GM19468 (cell line): Measurements from ENCODE around the gene OTOG.

Experiments used
- ATAC-seq: cut with Tn5 transposase; IDR thresholded peaks from one replicate; pipeline ENCODE4 v1.9.1; 2021; ENCODE audit warnings: mild to moderate bottlenecking, moderate library complexity, moderate number of reproducible peaks; ENCODE audit not compliant: unreplicated experiment; ENCODE audit errors: extremely low read depth

The OTOG gene

GRCh38 chr11:17683377-17684161 is 136.5 kb downstream of the OTOG start:
- no peak for ATAC-seq

DNA sequence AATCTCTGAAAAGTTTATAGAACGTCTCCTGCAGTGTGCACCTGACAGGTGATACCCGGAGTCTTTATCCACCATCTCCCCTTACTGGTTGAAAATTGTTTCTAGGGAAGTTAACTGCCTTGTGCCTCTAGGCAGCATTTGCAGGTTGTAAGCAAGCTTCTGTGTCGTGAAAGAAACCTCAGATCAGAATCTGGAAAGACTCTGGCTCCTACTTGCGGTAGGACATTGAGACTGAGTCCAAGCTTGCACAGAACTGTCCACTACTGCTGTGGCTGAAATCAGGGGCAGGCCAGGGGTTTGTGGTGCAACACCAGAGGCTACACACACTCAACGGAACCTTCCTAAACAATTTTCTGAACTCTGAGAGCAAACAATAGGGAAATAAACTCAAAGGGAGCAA is 137.5 kb downstream of the OTOG start:
- no peak for ATAC-seq

DNA sequence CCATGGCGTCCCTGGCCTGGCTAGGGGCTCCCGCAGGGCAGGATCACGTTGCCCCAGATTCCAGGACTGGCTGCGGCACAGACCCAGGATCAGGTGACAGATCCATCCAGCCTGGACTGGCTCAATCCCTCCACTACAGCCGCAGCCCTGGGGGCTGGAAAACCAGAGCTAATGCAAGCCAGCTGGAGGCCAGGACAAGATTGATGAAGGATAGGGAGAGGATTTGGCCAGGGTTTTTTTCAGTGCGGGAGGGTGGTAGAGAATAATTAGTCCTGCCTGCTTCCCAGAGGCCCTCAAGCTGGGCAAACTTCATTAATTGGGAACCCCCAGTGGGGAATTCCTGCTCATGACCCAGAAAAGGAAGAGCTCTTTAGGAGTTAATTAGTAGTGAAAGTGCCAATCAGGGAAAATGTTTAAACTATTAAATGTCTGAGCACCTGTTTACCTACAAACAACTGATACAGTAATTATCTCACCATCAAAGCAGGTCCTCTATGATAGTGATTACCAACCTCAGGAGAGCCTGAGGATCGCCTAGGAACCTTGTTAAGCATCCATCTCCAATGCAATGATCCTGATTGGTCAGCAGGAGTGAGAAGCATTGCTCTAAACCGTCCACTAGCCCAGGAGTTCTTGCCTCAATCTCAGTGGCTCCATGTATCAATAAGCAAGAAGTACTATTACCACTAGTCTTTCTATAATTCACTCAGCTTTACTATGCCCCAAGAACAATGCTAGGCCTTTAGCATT is 139.3 kb downstream of the OTOG start:
- no peak for ATAC-seq

DNA sequence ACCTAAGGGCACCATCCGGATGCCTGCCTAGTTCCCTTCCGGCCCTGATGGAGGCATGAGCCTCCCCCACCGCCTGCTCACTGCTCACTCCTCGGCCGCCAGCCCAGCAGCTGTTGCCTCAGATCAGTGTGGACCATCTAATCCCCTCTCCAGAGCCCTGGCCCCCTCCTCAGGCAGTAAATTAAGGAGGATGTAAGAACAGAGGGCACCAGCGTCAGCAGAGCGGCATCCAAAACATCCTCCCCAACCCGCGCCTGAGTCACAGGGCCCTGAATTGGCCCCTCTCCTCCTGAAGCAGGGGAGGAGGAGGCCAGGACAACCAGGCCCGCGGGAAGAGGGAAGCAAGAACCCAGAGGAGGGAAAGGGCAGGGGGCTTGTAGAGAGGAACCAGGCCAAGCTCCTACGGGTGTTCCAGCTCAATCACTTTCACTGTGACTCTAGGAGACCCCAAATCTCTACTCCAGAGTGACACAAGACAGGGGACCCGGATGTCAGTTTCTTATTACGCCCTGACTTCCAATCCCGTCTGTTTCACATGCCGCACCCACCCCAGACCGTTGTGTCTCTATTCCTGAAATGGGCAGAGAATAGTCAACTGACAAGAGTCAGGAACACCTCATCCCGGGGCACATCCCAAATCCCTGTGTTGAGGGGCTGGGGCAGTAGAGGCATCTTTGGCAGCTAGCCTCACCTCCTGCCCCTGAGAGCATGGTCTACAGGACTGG is 141.0 kb downstream of the OTOG start:
- ATAC-seq, result no peak

- ATAC-seq, result no peak
These were observed 144.5 kb downstream of the OTOG start for GRCh38 chr11:17691550-17691949.

DNA sequence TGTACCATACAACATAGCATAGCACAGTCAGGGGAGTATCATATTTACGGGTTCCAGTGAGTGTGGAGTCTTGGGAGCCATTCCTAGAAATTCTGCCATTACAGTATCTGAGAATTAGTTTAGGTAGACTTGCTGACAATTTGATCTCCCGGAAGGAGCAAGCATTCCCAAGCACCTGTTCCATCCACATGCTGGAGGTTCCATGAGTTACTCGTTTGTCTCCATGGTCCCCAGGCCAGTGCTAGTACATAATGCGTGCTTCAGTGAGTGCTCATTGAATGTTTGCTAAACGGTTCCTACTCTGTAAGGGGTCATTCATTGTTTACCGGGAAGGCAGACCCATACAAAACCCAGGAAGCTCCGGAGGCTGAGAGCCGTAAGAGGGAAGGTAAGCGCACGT is 144.9 kb downstream of the OTOG start:
- ATAC-seq, result no peak

GRCh38 chr11:17692931-17693330 is 145.9 kb downstream of the OTOG start:
- no peak for ATAC-seq

DNA sequence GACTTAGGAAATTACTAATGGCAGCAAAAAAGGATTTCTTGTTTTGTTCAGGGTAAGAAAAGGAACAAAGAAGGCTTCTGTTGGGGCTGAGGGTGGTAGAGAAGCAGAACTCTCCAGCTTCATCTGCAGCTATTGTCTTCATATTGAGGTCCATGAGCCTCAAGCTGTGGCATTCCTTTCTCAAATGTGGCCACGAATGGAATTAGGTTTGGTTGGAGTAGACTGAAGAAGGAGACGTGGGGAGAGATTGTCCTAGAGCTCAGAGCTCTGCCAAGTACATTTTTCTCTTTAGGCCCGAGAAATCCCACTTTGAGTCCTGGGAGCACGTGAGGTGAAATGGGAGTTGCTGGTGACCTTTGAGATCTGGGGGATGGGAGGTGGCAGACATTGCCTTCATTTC is 146.5 kb downstream of the OTOG start:
- ATAC-seq, result no peak

DNA sequence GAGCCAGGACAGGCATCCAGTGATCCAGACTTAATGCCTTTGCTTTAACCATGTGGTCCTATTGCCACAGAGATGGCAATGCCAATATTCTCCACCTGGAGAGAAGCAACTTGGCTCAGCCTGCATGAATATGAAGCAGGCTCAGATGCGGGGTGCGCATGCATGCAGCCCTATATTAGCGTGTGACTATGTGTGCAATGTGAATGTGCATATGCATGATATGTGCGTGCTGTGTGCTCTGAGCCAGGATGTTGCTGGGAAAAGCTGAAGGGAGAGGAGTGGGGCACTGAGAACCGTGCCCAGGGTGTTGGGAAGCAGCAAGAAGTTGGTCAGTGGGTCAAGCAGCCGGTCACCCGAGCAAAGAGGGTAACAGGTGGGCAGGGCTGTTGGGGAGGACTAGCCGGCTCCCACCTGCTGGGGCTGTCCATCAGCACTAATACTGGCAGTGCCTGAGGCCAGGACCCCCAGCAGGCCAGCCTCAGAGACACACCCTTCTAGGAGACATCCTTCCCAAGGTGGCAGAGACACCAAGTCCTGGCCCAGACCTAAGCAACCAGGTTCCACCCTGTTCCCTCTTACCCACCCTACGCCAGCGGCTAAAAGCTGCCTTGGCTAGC is 147.5 kb downstream of the OTOG start:
- ATAC-seq, result no peak

DNA sequence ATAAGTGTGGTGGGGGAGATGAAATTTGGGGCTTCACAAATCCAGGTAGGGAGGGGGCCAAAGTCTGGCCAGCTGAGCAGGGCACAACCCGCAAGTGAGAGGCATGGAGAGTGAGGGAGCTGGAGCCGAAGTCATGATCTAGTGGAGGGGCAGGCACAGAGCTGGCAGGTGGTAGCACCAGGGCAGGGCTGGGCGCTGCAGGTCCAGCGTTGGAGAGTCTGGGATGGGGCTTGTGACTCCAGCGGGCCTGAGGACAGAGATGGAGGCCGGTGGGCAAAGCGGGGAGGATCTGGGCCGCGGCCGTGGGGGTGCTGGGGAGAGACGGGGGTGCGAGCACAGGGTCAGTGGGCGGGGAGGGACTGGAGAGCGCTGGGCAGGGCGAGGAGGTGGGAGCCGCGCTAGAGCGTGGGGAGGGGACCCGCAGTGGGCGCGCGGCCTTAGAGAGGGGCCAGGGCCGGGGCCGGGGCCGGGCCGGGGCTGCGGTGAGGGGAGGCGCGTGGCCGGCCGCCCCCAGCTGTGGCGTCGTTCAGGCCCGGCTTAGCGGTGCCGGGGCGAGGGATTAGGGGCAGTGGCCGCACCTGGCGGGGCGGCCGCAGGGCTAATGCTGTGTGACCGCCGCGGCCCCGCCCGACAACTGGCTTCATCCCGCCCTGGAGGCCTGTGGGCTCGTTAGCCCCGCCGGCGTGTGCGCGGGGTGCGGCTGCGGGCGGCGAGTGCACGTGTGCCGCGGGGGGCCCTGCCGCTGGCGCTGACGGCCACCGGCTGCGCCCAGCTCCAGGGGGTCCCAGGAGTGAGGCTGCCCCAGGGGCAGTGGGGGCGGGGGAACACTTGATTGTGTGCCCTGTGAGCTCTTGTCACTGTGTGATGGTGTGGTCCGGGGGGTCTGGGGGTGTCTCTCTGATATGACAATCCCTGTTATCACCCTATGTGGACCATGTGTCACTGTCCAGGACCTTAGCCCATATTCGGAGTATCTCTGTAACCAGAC is 148.7 kb downstream of the OTOG start:
- no peak for ATAC-seq

GRCh38 chr11:17696741-17697140 is 149.7 kb downstream of the OTOG start:
- ATAC-seq, result no peak
